ENCODE results near the gene CFAP97D1.

- TF ChIP-seq CTCF (conservative IDR thresholded peaks at IDR 0.05; ENCODE audit: low read depth in 2 of 2): no peak
- no peak for TF ChIP-seq EZH2 (IDR thresholded peaks at IDR 0.05; ENCODE audit: low read depth, unreplicated experiment)
- TF ChIP-seq REST (IDR thresholded peaks at IDR 0.05; ENCODE audit: unreplicated experiment): no peak
- TF ChIP-seq POLR2AphosphoS5 (IDR thresholded peaks at IDR 0.05; ENCODE audit: low read depth): no peak
- TF ChIP-seq JUNB (IDR thresholded peaks at IDR 0.05; ENCODE audit: unreplicated experiment): no peak
- no peak for TF ChIP-seq EZH2phosphoT487 (IDR thresholded peaks at IDR 0.05; ENCODE audit: unreplicated experiment)
- TF ChIP-seq CREB1 (CRISPR knock-in tag; IDR thresholded peaks at IDR 0.05; ENCODE audit: low read depth): no peak
- TF ChIP-seq ETS1 (IDR thresholded peaks at IDR 0.05): no peak
- no peak for TF ChIP-seq NANOG (IDR thresholded peaks at IDR 0.05; ENCODE audit: borderline replicate concordance)
These were observed 34.7 kb upstream of the CFAP97D1 start for GRCh38 chr17:43745541-43745940.

All from GM23338 (cell line).